T-cell (primary cell): ENCODE results near the gene TIMP3. TPM values are rescaled to one million over a fixed set of nuclear protein-coding genes. Genes with fewer than 3 reads are reported as not detected.

Experiments used
- ATAC-seq, 4 experiments: fragments of 200-7000 bp in 3 of 4; fragments of 150-1000 bp in 1 of 4; cut with Tn5 transposase; replicated peaks in 1 of 4; 1 replicate in 3 of 4; 2 replicates in 1 of 4; pipeline ENCODE4 v1.10.0; 2021; ENCODE audit warnings: moderate library complexity in 3 of 4, mild to moderate bottlenecking in 2 of 4, moderate number of reproducible peaks in 1 of 4
- CTCF ChIA-PET, 2 donors: fragments of 300-600 bp; sonication (Branson Sonifier 250); formaldehyde crosslinking; loops; one replicate each; lab custom pipeline; 2022; ENCODE audit warnings: antibody characterized with exemption in 2 of 2; lab: Charles Lee
- POLR2A ChIA-PET, 2 donors: fragments of 300-600 bp; sonication (Branson Sonifier 250); formaldehyde crosslinking; loops; one replicate each; lab custom pipeline; 2022; ENCODE audit warnings: antibody characterized with exemption in 2 of 2; lab: Charles Lee
- DNase-seq, 35 experiments: peaks; one replicate each; pipeline versions ENCODE4 v3.0.0 to v3.0.0-alpha.2; 2013 to 2023
- H3K27ac ChIP-seq: one replicate; pipeline ENCODE4 v1.5.1; 2013; ENCODE audit warnings: low read length
- H3K27me3 ChIP-seq, 2 experiments: replicated peaks in 1 of 2; 1 replicate in 1 of 2; 2 replicates in 1 of 2; pipeline versions ENCODE4 v1.6.1 to v1.7.0; 2013; ENCODE audit warnings: low read length in 1 of 2, mixed read lengths in 1 of 2; ENCODE audit not compliant: control insufficient read depth in 2 of 2, insufficient read depth in 2 of 2; ENCODE audit errors: extremely low read depth in 1 of 2
- H3K36me3 ChIP-seq, 2 donors: 1 replicate in 1 of 2; 2 replicates in 1 of 2; pipeline versions ENCODE4 v1.6.1 to v1.7.0; 2013; ENCODE audit warnings: low read length in 1 of 2; ENCODE audit not compliant: control insufficient read depth in 2 of 2, insufficient read depth in 1 of 2; ENCODE audit errors: extremely low read depth in 1 of 2
- H3K4me1 ChIP-seq, 2 experiments: 1 replicate in 1 of 2; 2 replicates in 1 of 2; pipeline versions ENCODE4 v1.6.1 to v1.7.0; 2013; ENCODE audit warnings: low read length in 2 of 2, mixed read lengths in 1 of 2; ENCODE audit not compliant: insufficient read depth in 2 of 2, control insufficient read depth in 1 of 2; ENCODE audit errors: extremely low read depth in 1 of 2
- H3K4me3 ChIP-seq, 2 donors: 1 replicate in 1 of 2; 2 replicates in 1 of 2; pipeline versions ENCODE4 v1.5.1 to v1.7.0; 2013; ENCODE audit warnings: mild to moderate bottlenecking in 2 of 2, low read length in 1 of 2, moderate library complexity in 1 of 2; ENCODE audit not compliant: control insufficient read depth in 1 of 2; ENCODE audit errors: extremely low read depth in 1 of 2
- H3K9me3 ChIP-seq: 2 replicates; pipeline ENCODE4 v1.7.0; 2013
- H3K27ac Mint-ChIP-seq, 2 donors: one replicate each; pipeline ENCODE4 v1.8.0; 2020 to 2021; ENCODE audit warnings: mild to moderate bottlenecking in 2 of 2, mixed read lengths in 2 of 2
- H3K27me3 Mint-ChIP-seq, 2 donors: one replicate each; pipeline ENCODE4 v1.8.0; 2021 to 2022; ENCODE audit warnings: mixed read lengths in 2 of 2
- H3K36me3 Mint-ChIP-seq: one replicate; pipeline ENCODE4 v1.8.0; 2021; ENCODE audit warnings: mixed read lengths
- H3K4me1 Mint-ChIP-seq, 3 donors: one replicate each; pipeline ENCODE4 v1.8.0; 2020 to 2022; ENCODE audit warnings: mixed read lengths in 3 of 3, mild to moderate bottlenecking in 1 of 3
- H3K4me3 Mint-ChIP-seq, 3 donors: one replicate each; pipeline ENCODE4 v1.8.0; 2020 to 2022; ENCODE audit warnings: mild to moderate bottlenecking in 3 of 3, mixed read lengths in 3 of 3, moderate library complexity in 3 of 3
- H3K9me3 Mint-ChIP-seq, 3 donors: one replicate each; pipeline ENCODE4 v1.8.0; 2020 to 2022; ENCODE audit warnings: mixed read lengths in 3 of 3
- WGBS: methylation state at CpG from one replicate; pipeline ENCODE4 v1.1.5; 2013; ENCODE audit warnings: missing lambda C conversion rate; ENCODE audit not compliant: insufficient coverage; 5-methylcytosine and 5-hydroxymethylcytosine counted together
- total RNA-seq, 35 experiments: library from RNA in 6 of 35; stranded (reverse) in 6 of 35; fragments of 120-200 nt in 1 of 35; gene quantifications; one replicate each; pipeline versions ENCODE4 v1.2.1 to v1.2.4 and lab custom pipeline; 2013 to 2026

TIMP3 gene
- total RNA-seq, 5 donors from 2014 or later (not counting 1 experiment from before 2014, with no cell fraction given): 0.07 to 1.7 (median 1.1) TPM

- no peak overlapping the region for H3K27ac ChIP-seq
- ATAC-seq (no peak), DNase-seq (no peak)
- WGBS: 89% methylated on average over 3 of the region's 5 CpGs
- Mint-ChIP-seq H3K27me3 (no peaks in the 10 kb centered on the region), H3K36me3 (no peaks in the 10 kb centered on the region), H3K4me3 (no peak overlapping the region), H3K4me1 (no peaks in the 10 kb centered on the region), H3K27ac (no peak overlapping the region), H3K9me3 (no peaks in the 10 kb centered on the region)
- no peak overlapping the region for H3K4me3 ChIP-seq
- ChIA-PET POLR2A (no interaction called here), CTCF (no interaction called here)
- H3K9me3 ChIP-seq: no peaks in the 10 kb centered on the region
- no peaks in the 10 kb centered on the region for H3K4me1 ChIP-seq
- H3K36me3 ChIP-seq: no peaks in the 10 kb centered on the region
- peaks cover 0 to 3% of the 10 kb centered on the region in 2 experiments for H3K27me3 ChIP-seq
Observed at GRCh38 chr22:32903507-32903906, 102.0 kb downstream of the TIMP3 start.

DNA sequence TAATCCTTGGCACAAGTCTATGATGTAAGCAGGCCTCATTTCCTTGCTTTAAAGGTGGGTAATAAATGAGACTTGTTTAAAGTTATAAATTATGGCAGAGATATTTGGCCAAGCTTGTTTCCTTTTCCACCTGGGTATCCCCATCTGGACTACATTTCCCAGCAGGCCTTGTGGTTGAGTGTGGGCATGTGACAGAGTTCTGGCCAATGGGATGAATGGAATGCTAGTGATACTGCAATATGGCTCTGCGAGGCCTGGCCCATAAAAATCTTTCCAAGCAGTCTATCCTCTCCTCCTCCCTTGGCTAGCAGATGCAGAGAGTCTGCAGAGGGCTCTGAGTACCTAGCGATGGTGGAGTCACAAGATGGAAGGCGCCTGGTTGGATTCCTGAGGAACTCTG is 102.5 kb downstream of the TIMP3 start:
- no peak overlapping the region for H3K27ac ChIP-seq
- DNase-seq (peak in 3 of 35 experiments; percentile 5 to 23 (median 13)), ATAC-seq (no peak)
- H3K4me3 ChIP-seq: no peak overlapping the region
- Mint-ChIP-seq H3K4me1 (no peaks in the 10 kb centered on the region), H3K4me3 (no peak overlapping the region), H3K27ac (no peak overlapping the region), H3K9me3 (no peaks in the 10 kb centered on the region), H3K36me3 (no peaks in the 10 kb centered on the region), H3K27me3 (no peaks in the 10 kb centered on the region)
- ChIA-PET CTCF (no interaction called here), POLR2A (no interaction called here)
- peaks cover 0 to 3% of the 10 kb centered on the region in 2 experiments for H3K27me3 ChIP-seq
- WGBS: 100% methylated on average over 1 of the region's 3 CpGs
- no peaks in the 10 kb centered on the region for H3K36me3 ChIP-seq
- no peaks in the 10 kb centered on the region for H3K4me1 ChIP-seq
- no peaks in the 10 kb centered on the region for H3K9me3 ChIP-seq

DNA sequence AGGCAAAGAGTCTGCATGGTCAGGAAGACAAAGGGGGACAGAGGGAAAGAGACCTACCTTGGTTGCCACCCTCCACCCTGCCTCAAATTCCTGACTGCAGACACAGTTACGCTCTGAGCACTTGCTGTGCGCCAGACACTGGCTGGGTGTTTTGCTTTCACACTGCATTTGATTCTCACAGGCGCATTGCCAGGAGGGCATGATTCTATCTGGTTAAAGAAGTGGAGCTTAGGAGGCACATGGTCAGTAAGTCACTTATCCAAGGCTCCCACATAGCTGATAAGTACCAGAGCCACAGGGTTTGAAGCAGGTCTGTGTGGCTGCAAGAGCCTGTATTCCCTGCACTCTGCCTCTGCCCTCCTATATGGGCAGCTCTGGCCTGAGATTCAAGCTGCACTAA is 103.9 kb downstream of the TIMP3 start:
- Mint-ChIP-seq H3K27me3 (no peaks in the 10 kb centered on the region), H3K4me1 (no peaks in the 10 kb centered on the region), H3K36me3 (no peaks in the 10 kb centered on the region), H3K9me3 (no peaks in the 10 kb centered on the region), H3K27ac (no peak overlapping the region), H3K4me3 (no peak overlapping the region)
- no peaks in the 10 kb centered on the region for H3K9me3 ChIP-seq
- ATAC-seq: no peak
- CTCF ChIA-PET: no interaction called here
- H3K36me3 ChIP-seq: no peaks in the 10 kb centered on the region
- POLR2A ChIA-PET: no interaction called here
- DNase-seq: no peak
- peaks cover 0 to 6% of the 10 kb centered on the region in 2 experiments for H3K27me3 ChIP-seq
- H3K4me3 ChIP-seq: no peak overlapping the region
- no peaks in the 10 kb centered on the region for H3K4me1 ChIP-seq
- WGBS: no CpG with 5 or more reads among the region's 3 CpGs
- H3K27ac ChIP-seq: no peak overlapping the region

GRCh38 chr22:32909581-32910428 is 108.3 kb downstream of the TIMP3 start:
- Histone ChIP-seq H3K4me1 (no peaks in the 10 kb centered on the region), H3K4me3 (no peak overlapping the region), H3K9me3 (no peaks in the 10 kb centered on the region), H3K27me3 (peaks cover 0 to 3% of the 10 kb centered on the region in 2 experiments), H3K36me3 (no peaks in the 10 kb centered on the region), H3K27ac (no peak overlapping the region)
- no peaks in the 10 kb centered on the region for H3K36me3 Mint-ChIP-seq
- ChIA-PET CTCF (no interaction called here), POLR2A (no interaction called here)
- ATAC-seq (no peak), DNase-seq (no peak)
- H3K9me3 Mint-ChIP-seq: no peaks in the 10 kb centered on the region
- H3K27ac Mint-ChIP-seq: no peak overlapping the region
- H3K4me3 Mint-ChIP-seq: no peak overlapping the region
- WGBS: 90% methylated on average over 14 of the region's 21 CpGs
- no peaks in the 10 kb centered on the region for H3K4me1 Mint-ChIP-seq
- H3K27me3 Mint-ChIP-seq: peaks cover 0 to 2% of the 10 kb centered on the region in 2 donors

DNA sequence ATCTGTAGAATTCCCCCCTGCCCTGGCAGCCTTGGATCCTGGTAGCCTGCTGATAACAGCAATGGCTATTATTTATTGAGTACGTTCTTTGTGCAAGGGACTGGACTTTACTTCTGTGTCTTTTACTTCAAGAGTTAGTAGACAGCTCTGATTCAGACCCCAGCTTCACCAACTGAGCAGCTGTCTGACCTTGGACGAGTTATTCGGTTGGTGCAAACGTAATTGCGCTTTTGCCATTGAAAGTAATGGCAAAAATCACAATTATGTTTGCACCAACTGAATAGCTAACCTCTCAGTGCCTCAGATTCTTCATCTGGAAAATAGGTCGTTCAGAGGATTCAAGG is 108.9 kb downstream of the TIMP3 start:
- Histone ChIP-seq H3K9me3 (no peaks in the 10 kb centered on the region), H3K27me3 (peaks cover 0 to 3% of the 10 kb centered on the region in 2 experiments), H3K4me3 (no peak overlapping the region), H3K4me1 (no peaks in the 10 kb centered on the region), H3K27ac (no peak overlapping the region), H3K36me3 (no peaks in the 10 kb centered on the region)
- DNase-seq (no peak), ATAC-seq (no peak)
- WGBS: 90% methylated on average over 3 of the region's 6 CpGs
- Mint-ChIP-seq H3K27ac (no peak overlapping the region), H3K27me3 (peaks cover 0 to 2% of the 10 kb centered on the region in 2 donors), H3K4me3 (no peak overlapping the region), H3K9me3 (peaks cover 1 to 3% (median 3%) of the 10 kb centered on the region in 3 donors), H3K36me3 (no peaks in the 10 kb centered on the region), H3K4me1 (no peaks in the 10 kb centered on the region)
- ChIA-PET POLR2A (no interaction called here), CTCF (no interaction called here)

- peaks cover 0 to 2% of the 10 kb centered on the region in 2 donors for H3K27me3 Mint-ChIP-seq
- ChIA-PET CTCF (interaction anchor here (0.5 to 0.7 kb wide), 2 partner anchors 24 to 940 kb away, joined by 3 read pairs; no protein-coding TSS in a partner anchor), POLR2A (no interaction called here)
- ATAC-seq (no peak), DNase-seq (no peak)
- H3K27ac Mint-ChIP-seq: no peak overlapping the region
- Histone ChIP-seq H3K36me3 (no peaks in the 10 kb centered on the region), H3K4me1 (no peaks in the 10 kb centered on the region), H3K27ac (no peak overlapping the region), H3K4me3 (no peak overlapping the region), H3K9me3 (no peaks in the 10 kb centered on the region), H3K27me3 (peaks cover 0 to 3% of the 10 kb centered on the region in 2 experiments)
- 78% methylated on average over 6 of the region's 9 CpGs for WGBS
- peaks cover 7 to 12% (median 11%) of the 10 kb centered on the region in 3 donors for H3K9me3 Mint-ChIP-seq
- no peak overlapping the region for H3K4me3 Mint-ChIP-seq
- H3K4me1 Mint-ChIP-seq: no peaks in the 10 kb centered on the region
- H3K36me3 Mint-ChIP-seq: no peaks in the 10 kb centered on the region
Observed at GRCh38 chr22:32911503-32911902, 110.0 kb downstream of the TIMP3 start.
